ENCODE measurements around the gene ZFYVE16.
"Not testable (repeated sequence)": the region's sequence is repeated elsewhere in the genome, so short reads cannot be mapped to it uniquely, and the experiment has no call there.

The ZFYVE16 gene

DNA sequence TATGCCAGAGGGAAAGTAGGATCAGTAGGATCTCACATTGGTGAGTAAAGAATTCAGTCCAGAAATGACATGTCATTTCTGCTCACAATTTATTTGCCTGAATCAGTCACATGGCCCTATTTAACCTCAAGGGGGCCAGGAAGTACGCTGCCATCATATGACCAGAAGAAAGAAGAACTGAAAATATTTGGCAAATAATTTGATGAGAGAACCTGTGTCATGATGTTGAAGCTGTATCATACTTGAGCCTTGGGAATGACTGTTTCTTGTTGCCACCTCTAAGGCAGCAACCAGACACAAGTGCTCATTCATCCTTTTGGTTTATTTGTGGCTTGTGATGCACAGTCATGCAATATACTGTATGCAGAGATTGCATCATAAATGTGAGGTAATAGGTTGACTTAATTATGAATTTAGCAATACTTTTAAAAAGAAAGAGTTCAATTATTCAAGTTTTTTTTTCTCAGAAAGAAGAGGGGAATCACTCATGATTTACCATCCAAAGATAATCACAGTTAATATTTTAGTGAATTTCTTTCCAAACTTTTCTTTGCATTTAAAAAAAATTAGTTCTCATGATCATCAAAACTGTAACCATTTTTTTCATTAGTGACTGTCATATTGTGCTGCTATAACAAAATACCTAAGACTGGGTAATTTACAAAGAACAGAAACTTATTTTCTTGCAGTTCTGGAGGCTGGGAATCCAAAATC lies 8.2 kb upstream of the ZFYVE16 start:
- TF ChIP-seq, protein P1, sequence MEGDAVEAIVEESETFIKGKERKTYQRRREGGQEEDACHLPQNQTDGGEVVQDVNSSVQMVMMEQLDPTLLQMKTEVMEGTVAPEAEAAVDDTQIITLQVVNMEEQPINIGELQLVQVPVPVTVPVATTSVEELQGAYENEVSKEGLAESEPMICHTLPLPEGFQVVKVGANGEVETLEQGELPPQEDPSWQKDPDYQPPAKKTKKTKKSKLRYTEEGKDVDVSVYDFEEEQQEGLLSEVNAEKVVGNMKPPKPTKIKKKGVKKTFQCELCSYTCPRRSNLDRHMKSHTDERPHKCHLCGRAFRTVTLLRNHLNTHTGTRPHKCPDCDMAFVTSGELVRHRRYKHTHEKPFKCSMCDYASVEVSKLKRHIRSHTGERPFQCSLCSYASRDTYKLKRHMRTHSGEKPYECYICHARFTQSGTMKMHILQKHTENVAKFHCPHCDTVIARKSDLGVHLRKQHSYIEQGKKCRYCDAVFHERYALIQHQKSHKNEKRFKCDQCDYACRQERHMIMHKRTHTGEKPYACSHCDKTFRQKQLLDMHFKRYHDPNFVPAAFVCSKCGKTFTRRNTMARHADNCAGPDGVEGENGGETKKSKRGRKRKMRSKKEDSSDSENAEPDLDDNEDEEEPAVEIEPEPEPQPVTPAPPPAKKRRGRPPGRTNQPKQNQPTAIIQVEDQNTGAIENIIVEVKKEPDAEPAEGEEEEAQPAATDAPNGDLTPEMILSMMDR (IDR thresholded peaks at IDR 0.05; ENCODE audit: low read length), result no peak
- no peak for TF ChIP-seq EZH2 (optimal IDR thresholded peaks at IDR 0.05; ENCODE audit: low read depth, low read length)
- no peak for TF ChIP-seq EZH2phosphoT487 (IDR thresholded peaks at IDR 0.05; ENCODE audit: low read length)
- peaks cover 10% of the 10 kb centered on the region for H3K4me1 ChIP-seq (ENCODE audit: low read length)
- no peaks in the 10 kb centered on the region for H4K20me1 ChIP-seq (ENCODE audit: insufficient read depth, low read length)
- peak overlapping the region; percentile 41; the same call in 1 of the 2 replicates for H3K27ac ChIP-seq (ENCODE audit: low read length)
- no peaks in the 10 kb centered on the region for H3K9me3 ChIP-seq (replicated peaks; ENCODE audit: insufficient read depth, low read length)
- H3K9ac ChIP-seq (ENCODE audit: low read length), result no peak overlapping the region
- H3K79me2 ChIP-seq (ENCODE audit: low read length), result no peaks in the 10 kb centered on the region
- peak; percentile 46 for DNase-seq
- no peaks in the 10 kb centered on the region for H3K36me3 ChIP-seq (replicated peaks; ENCODE audit: insufficient read depth, low read length)
- H3K4me2 ChIP-seq (ENCODE audit: low read depth, low read length), result peak overlapping the region; percentile 39; the same call in 1 of the 2 replicates
- H3K4me3 ChIP-seq (ENCODE audit: low read length), result no peak overlapping the region
- peak overlapping the region; percentile 65 for H2AFZ ChIP-seq (ENCODE audit: low read length)
- no peaks in the 10 kb centered on the region for H3K27me3 ChIP-seq (replicated peaks; ENCODE audit: insufficient read depth, low read length)
- no peaks in the 10 kb centered on the region for H3F3A ChIP-seq (ENCODE audit: insufficient read depth, low read length)
- no peaks in the 10 kb centered on the region for H3K9me2 ChIP-seq (replicated peaks; ENCODE audit: insufficient read depth, low read length)

DNA sequence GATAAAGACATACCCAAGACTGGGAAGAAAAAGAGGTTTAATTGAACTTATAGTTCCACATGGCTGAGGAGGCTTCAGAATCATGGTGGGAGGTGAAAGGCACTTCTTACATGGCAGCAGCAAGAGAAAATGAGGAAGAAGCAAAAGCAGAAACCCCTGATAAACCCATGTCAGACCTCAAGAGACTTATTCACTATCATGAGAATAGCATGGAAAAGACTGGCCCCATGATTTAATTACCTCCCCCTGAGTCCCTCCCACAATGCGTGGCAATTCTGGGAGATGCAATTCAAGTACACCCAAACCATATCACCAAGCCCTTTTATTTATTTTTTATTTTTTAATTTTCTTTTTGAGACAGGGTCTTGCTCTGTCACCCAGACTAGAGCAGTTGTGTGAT lies 7.5 kb upstream of the ZFYVE16 start:
- not testable (repeated sequence) for H3K27me3 ChIP-seq (replicated peaks; ENCODE audit: insufficient read depth, low read length); DNase-seq; H3K9ac ChIP-seq (ENCODE audit: low read length); H3F3A ChIP-seq (ENCODE audit: insufficient read depth, low read length); H3K36me3 ChIP-seq (replicated peaks; ENCODE audit: insufficient read depth, low read length); H3K27ac ChIP-seq (ENCODE audit: low read length); H3K4me3 ChIP-seq (ENCODE audit: low read length); H3K9me2 ChIP-seq (replicated peaks; ENCODE audit: insufficient read depth, low read length); H2AFZ ChIP-seq (ENCODE audit: low read length); H3K9me3 ChIP-seq (replicated peaks; ENCODE audit: insufficient read depth, low read length); H3K4me2 ChIP-seq (ENCODE audit: low read depth, low read length); H4K20me1 ChIP-seq (ENCODE audit: insufficient read depth, low read length); H3K79me2 ChIP-seq (ENCODE audit: low read length)
- H3K4me1 ChIP-seq (ENCODE audit: low read length), result peaks cover 10% of the 10 kb centered on the region

DNA sequence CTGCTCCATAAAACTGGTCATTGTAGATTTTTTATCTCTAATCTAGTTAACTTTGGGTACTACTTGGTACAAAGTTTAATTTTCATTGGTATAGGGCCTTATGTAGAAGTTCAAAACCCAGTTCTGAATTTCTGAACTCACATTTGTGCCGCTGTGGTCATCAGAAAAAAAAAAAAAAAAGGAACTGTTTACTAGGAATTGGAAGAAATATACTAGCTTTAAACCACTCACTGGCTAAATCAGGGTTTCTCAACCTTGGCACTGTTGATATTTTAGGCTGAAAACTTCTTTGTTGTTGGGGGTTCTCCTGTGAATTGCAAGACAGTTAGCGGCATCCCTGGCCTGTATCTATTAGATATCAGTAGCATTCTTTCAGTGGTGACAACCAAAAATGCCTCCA lies 4.1 kb upstream of the ZFYVE16 start:
- H3K4me1 ChIP-seq (ENCODE audit: low read length), result peaks cover 12% of the 10 kb centered on the region
- TF ChIP-seq EZH2 (optimal IDR thresholded peaks at IDR 0.05; ENCODE audit: low read depth, low read length), result no peak
- TF ChIP-seq, protein P1 (IDR thresholded peaks at IDR 0.05; ENCODE audit: low read length), result no peak
- no peak for TF ChIP-seq EZH2phosphoT487 (IDR thresholded peaks at IDR 0.05; ENCODE audit: low read length)
- peaks cover 8% of the 10 kb centered on the region; the same call in 1 of the 2 replicates for H3F3A ChIP-seq (ENCODE audit: insufficient read depth, low read length)
- no peaks in the 10 kb centered on the region for H3K27me3 ChIP-seq (replicated peaks; ENCODE audit: insufficient read depth, low read length)
- H3K79me2 ChIP-seq (ENCODE audit: low read length), result peaks cover 7% of the 10 kb centered on the region
- DNase-seq, result no peak
- no peak overlapping the region for H3K27ac ChIP-seq (ENCODE audit: low read length)
- H3K9me3 ChIP-seq (replicated peaks; ENCODE audit: insufficient read depth, low read length), result no peaks in the 10 kb centered on the region
- H3K9ac ChIP-seq (ENCODE audit: low read length), result no peak overlapping the region
- H3K36me3 ChIP-seq (replicated peaks; ENCODE audit: insufficient read depth, low read length), result no peaks in the 10 kb centered on the region
- no peak overlapping the region for H3K4me2 ChIP-seq (ENCODE audit: low read depth, low read length)
- no peak overlapping the region for H2AFZ ChIP-seq (ENCODE audit: low read length)
- H3K9me2 ChIP-seq (replicated peaks; ENCODE audit: insufficient read depth, low read length), result no peaks in the 10 kb centered on the region
- no peak overlapping the region for H3K4me3 ChIP-seq (ENCODE audit: low read length)
- H4K20me1 ChIP-seq (ENCODE audit: insufficient read depth, low read length), result no peaks in the 10 kb centered on the region

Data from MM.1S (cell line).